ENCODE results near the gene ME3. TPM values are rescaled to one million over a fixed set of nuclear protein-coding genes. Genes with fewer than 3 reads are reported as not detected.

The ME3 gene
- total RNA-seq (2014; rRNA removed; shearing (Covaris generic)), result 0.18 TPM in 1 of 2 replicates, not detected in the other

DNA sequence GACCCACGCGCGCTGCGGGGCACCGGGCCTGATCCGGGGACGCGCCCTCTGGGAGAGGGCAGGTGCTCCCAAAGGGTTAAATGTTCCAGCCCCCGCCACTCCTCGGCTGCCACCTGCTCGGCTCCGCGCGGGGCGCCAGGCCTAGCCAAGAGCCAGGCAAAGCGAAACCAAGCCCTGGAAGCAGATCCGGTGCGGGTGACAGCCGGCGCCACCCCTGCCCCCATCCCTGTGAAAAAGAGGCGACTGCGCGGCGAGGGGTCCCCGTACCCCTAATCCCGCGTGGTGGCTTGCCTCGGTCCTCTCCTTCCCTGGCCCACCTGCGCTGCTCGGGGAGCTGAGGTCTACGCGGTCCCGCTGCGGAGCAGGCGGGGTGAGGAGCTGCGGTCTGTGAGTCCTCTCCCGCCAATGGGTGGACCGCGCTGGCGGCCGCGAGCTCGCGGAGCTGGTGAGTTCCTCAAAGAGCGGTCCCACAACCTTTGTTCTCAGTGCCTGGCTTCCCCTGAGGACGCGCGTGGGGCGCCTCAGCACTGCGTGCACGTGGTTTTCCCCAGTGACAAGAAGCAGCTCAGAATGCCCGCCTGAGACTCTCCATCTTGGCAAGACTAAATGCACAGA lies at the start of gene ME3:
ME3 (minus strand) TSS at position 610 of the 615 bp plus-strand sequence.
- no peak for DNase-seq (ENCODE audit: low spot score)

DNA sequence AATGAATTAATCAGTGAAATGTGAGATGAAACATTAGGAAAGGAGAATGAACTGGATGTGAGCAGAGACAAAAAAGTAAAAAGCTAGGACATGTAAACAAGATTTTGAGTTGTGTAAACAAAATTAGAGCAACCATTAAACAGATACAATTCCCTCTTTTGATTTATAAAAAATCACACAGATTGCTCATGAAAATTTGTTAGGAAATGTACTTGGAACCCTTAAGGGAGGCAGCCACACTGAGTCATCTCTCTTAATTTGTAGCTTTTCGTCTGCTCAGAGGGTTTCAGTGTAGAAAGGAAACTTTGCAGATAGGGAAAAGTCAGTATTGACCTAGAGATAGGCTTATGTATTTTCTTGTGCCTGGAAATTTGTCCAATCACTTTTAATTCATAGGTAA lies 49.6 kb upstream of the ME3 start:
- no peak for DNase-seq (ENCODE audit: low spot score)

DNA sequence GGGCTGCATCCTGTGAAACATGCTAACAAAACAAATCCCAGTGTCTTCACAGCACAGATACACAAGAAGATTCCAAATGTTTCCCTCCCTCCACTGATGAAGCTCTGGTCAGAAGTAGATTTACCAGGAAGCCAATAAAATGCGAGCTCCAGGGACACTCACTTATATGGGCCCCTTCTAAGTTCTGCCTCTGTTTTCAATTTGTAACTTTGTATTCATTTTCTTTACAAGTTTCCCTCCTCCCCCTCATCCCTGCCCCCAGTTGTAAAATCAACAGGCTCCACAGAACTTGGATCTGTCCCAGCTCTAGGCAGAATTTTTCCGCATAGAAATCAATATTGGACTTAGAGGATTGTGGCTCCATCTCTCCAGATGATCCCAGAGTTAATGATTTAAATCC lies 48.1 kb upstream of the ME3 start:
- no peak for DNase-seq (ENCODE audit: low spot score)

DNA sequence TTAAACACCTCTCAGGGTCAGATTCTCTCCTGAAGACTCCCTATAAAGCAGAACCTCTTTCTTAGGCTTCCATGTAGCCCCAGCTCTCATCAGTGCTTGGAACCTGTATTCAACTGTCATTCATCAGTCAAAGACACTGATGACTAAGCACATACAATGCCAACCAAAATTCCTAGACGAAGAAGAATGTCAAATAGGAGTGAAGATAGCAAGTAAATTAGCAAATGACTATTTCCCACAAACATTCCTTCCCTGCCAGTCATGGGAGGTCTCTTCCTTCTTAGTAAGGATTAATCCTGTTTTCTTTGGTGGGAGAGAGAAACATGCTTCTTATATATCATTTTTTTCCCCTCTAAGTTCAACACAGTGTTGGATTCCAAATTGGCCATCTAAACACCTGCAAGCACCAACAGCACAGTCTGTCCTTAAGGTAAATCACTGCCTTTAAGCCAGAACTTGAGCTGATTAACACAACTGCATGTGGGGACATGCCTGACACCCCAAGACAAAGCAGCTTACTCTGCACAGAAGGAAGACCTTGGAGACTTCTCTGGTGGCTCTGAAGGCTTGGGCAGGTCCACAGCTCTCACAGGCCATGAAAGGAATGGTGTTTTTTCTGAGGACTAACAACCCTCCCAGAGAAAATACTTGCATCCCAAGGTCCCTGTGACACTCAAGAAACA lies 47.5 kb upstream of the ME3 start:
- DNase-seq (ENCODE audit: low spot score), result no peak

DNA sequence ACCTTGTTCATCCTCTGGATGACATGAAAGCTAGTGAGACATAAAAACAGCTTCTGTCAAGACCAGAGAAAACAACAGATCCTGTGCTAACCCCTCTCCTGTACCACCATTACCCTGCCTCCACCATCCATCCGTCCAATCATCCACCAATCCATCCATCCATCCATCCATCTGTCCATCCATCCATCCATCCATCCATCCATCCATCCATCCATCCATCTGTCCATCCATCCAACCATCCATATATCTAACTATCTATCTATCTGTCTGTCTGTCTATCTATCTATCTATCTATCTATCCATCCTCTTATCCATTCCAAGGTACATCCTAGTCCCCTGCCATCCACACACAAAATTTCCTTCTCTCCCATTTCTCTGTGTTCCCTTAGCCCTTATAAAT lies 46.6 kb upstream of the ME3 start:
- no peak for DNase-seq (ENCODE audit: low spot score)

DNA sequence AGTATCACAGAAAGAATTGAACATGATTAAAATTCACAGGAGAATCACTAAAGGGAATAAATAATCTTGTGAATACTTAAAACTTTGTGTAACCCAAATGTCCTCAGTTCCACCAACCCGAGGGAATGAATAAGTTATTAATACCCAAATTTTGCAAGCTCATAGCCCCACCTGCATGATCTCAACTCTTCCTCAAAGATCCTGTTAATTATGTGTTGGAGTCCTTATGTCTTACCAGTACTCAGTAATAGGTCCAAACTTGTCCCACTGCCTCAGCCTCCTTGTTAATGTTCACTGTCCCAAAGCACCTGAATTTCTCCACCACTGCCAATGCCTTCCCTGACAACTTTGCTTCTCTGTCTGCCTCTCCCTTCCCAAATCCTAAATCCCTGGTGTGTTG lies 46.1 kb upstream of the ME3 start:
- no peak for DNase-seq (ENCODE audit: low spot score)

DNA sequence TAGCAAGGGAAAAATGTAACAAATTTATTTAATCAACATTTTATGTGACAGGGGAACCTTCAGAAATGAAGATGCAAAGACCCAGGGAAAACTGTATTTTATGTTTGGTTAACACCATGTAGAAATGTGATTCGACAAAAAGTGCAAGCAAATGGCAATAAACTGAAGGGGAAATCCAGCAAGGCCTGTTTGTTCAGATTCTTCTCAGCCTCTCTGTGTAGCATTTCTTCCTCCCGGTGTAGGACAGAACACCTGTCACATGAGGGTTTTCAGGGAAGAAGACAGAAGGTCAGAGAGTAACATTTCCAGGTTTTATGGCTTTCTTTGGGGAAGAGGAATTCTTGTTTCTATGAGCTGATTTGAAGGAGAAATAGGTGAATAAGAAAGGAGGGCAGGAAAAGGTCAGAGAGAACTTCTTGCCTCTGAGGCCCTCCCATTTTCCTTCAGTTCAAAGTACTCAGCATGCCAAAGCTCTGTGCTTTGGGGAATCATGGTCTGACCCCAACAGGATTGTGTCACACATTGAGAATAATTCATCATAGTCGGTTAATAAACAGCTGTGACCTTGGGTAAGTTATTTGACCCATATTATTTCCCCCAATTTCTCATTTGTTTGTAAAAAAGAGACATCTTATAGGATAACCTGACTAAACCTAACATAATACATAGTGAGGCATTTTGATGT lies 45.5 kb upstream of the ME3 start:
- no peak for DNase-seq (ENCODE audit: low spot score)

DNA sequence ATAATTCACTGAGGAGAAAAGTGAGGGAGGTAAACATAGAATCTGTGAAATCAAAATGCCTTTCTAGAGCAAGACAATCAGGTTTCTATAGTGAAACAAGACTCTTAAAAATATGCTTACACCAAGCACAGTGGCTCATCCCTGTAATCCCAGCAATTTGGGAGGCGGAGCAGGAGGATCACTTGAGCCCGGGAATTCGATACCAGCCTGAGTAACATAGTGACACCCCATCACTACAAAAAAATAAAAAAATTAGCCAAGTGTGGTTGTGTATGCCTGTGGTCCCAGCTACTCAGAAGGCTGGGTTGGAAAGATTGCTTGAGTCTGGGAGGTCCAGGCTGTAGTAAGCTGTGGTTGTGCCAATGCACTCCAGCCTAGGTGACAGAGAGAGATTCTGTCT lies 43.2 kb upstream of the ME3 start:
- DNase-seq (ENCODE audit: low spot score), result no peak

DNA sequence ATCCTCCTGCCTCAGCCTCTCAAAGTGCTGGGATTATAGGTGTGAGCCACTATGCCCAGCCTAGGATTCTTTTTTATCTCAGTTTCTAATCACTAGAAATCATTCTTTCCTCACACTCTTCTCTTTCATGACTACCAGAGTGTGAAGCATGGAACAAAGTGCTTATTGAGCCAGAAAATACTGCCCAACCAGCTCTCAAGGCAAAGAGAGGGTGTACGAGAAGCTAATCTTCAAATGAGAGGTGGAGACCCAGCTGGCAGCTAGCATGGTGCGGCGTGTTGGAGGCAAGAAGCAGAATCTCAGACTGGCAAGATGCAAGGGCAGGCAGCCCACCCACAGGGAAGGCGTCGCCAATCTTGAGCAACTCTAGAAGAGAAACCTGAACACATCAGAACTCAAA lies 41.1 kb upstream of the ME3 start:
- DNase-seq (ENCODE audit: low spot score), result no peak

DNA sequence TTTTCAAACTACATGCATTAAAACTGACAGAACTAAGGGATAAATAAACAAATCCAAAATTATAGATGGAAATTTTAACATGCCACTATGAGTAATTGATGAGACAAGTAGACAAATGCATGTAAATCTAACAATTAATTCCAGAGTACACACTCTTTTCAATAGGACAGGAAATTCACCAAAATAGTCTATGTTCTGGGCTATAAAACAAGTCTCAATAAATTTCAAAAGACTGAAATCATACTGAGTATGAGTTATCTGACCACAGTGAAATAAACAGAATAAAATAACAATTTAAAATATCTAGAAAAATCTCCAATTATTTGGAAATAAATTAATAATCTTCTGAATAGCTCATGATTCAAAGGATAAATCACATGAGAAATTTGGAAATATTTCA lies 38.5 kb upstream of the ME3 start:
- DNase-seq (ENCODE audit: low spot score), result no peak

DNA sequence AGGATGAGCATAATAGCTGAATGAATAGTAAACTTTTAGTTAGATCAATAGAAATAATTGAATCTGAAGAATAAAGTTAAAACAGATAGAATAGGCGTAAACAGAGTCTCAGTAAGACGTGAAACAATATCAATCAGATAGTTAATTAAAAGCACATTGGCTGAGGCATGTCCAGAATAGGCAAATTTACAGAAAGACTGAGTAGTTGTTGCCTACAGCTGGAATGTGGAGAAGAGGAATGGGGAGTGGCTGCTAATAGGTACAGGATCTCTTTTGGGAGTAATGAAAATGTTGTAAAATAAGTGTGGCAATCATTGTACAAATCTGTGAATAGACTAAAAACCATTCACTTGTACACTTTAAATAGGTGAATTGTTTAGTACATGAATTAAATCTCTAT lies 36.3 kb upstream of the ME3 start:
- no peak for DNase-seq (ENCODE audit: low spot score)

DNA sequence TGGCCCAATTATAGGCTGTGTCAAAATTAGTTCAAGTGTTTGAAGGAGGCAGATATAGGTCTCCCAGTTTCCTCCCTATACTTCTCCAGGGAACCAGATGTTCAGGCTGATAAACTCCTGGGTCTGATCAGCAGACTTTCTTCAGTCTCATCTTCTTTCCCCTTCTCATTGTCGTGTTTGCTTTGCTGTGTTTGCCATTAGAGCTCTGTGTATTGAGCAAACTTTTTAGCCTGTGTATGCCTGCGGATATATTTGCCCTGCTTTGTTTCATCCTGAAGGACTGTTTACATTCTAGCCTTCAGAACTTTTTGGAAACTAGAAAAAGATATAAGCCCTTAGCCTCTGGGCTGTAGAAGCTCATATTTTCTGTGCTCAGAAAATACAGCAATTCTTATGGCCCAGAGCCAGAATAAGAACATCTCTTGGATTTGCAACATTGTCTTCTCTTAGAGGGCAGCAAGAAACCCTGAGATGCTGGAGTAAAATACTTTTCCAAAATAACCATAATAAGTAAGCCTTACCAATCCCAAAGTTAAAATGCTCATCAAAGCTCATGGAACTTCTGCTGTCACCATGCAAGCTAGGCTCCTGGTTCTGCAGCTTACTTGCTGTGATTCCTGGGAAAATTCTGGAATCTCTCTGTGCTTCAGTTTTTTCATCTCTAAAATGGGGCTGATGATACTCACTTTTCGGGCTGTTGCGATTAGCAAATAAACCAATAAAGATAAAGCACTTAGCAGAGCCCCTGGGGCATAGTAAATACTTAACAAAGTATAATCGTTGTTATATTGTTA lies 34.1 kb upstream of the ME3 start:
- DNase-seq (ENCODE audit: low spot score), result no peak

DNA sequence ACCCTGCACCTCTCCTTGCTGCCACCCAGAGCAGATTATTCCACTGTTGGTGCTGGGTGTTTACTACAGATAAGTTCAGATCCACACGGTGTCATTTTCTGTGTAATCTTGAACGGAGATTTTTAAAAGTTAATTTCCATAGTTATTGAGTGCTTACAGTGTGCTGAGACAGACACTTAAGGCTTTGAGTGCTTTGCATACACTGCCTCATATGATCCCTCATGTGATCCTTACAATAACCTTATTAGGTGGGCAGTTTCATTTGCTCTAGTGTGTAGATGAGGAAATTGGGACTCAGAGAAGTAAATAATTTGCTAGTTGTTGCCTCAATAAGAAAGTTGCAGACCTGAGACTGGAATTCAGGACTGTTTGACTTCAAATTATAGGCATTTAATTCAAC lies 32.3 kb upstream of the ME3 start:
- no peak for DNase-seq (ENCODE audit: low spot score)

DNA sequence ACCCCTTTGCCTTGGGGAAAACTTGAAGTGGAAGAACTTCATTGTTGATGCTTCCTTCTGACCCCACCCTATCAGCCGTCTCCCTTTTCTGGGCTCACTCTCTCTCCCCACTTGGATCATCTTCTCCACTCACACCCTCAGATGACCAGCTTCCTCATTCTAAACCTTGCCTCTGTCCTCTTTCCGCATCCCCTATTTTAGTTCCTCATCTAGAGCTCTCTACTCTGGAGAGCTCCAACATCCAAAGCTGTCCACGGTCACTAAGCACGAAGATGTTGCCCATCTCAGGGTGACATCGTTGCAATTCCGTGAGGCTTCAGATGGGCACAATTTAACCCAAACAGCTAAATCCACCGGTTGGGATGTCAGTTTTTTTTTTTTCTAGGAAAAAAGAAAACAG lies 31.6 kb upstream of the ME3 start:
- no peak for DNase-seq (ENCODE audit: low spot score)

DNA sequence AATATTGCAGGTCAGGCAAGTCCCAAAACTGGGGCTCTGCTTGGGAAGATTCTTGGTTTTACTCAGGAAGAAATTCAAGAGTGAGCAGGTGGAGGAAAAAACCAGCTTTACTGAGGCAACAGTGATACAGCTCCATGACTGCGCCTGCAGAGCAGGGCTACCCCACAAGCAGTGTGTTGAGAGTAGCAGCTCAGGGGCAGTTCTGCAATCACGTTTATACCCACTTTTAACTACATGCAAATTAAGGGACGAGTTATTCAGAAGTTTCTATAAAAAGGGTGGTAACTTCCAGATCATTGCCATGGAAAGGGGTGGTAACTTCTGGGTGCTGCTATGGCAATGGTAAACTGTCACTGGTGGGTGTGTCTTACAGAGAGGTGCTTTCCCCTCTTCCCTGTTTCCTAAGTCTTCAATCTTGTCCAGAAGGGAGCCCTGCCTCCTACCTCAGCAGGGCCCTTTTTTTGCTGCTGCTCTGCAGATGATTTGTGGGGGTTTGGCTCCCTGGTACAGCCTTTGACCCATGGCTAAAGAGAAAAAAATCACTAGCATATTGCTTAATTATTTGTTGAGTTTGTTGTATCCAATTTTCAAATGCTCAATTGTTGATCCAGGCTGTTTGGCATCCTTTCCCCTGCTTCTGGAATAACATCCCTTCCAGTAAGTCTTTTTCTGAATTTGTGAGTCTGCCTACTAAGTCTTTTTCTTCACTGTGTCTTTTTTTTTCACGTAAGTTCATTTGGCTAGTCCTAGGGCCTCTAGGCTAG lies 30.0 kb upstream of the ME3 start:
- DNase-seq (ENCODE audit: low spot score), result no peak

DNA sequence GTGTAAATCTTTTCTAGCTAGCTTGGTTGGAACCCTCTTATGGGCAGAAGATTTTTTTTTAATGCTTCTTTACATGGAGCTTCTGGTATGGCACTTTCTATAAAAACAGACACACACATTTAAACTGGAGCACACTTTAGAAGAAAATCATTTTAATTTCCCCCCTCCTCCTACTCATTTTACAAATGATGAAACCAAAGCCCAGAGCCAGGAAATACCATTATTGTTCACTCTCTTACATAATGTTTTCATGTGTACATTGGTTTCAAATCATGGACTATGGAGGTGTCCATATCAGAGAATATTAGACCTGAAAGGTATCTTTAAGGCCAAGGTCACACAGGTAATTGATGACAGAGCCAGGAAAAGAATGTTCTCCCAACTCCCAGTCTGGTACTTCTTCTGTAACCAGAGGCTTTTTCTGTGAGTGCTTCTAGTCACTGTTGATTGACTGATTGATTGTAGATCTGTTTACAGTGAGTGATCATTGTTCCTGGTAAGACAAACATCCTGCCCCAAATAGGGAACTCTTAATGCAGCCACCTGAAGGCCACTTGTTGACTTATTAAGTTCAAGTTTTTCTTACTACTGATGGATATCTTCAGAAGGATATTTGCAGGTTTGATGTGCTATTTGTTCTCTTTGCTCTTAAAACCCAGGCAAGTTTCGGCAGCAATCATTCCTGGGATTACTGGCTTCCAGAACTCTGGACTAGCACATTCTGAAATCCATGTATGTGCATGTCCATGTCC lies 26.8 kb upstream of the ME3 start:
- DNase-seq (ENCODE audit: low spot score), result no peak

DNA sequence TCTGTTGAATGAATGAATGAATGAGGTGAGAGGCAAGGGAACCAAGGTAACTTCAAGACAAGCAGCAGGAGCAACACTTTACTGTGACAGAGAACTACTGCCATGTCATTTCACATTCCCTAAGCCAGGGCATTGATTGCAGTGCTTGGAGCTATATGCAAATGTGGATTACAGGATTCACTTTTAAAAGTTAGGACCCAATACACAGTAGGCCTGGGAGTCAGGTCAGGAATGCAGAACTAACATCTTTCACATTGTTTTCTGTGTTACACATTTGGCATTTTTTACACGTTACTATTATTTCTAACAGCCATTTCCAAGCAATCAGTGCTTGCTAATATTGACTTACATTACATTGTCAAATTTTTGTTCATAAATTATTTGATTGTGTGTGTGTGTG lies 26.2 kb upstream of the ME3 start:
- DNase-seq (ENCODE audit: low spot score), result no peak

DNA sequence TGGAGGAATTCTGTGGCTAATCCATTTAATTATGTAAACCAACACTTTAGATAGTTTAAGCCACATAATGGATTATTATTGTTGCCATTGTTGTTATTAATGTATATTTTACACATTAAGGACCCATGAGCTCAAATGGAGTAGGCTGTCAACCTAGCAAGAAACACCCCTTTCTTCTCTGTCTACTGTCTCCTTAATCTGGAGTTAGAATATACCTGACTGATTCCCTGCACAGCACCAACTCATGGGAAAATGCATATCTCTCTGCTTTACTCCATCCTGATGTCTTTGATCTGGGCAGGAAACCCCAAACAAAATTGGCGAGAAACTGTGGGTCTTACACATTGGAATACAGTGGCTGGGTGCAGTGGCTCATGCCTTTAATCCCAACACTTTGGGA lies 24.0 kb upstream of the ME3 start:
- no peak for DNase-seq (ENCODE audit: low spot score)

DNA sequence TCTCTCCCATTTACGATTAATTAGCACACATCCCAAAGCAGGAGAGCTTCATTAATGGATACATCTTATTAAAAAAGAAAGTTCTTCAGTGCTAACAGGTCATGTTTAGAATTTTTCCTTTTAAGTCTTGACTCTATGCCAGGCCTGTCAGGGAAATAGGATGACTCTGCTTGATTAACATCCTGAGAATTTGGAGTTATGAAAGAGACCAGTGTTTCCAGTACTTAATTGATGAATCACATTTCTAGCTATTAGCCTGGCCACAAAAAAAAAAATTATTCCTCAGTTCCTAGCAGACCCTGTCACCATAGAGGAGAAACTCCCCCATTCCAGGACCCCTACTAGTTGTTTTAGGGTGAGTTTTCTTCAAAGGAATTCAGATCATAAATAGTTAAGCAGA lies 23.6 kb upstream of the ME3 start:
- DNase-seq (ENCODE audit: low spot score), result peak; percentile 67

DNA sequence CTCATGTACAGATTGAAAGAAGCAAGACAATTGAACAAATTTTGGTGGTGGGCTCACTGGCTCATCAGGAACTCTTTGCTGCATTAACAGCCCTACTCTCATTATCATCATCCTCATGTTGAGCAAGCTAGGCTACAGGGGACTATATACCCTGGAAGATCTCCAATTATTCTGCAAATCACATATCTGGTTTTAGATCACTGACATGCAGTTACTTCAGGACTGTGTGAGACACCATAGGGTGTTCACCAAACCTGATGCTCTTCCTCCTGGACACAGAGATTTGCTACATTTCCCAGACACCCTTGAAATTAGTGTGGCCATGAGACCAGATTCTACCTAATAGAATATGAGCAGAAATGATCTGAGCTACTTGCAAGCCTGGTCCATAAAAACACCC lies 23.0 kb upstream of the ME3 start:
- DNase-seq (ENCODE audit: low spot score), result no peak

DNA sequence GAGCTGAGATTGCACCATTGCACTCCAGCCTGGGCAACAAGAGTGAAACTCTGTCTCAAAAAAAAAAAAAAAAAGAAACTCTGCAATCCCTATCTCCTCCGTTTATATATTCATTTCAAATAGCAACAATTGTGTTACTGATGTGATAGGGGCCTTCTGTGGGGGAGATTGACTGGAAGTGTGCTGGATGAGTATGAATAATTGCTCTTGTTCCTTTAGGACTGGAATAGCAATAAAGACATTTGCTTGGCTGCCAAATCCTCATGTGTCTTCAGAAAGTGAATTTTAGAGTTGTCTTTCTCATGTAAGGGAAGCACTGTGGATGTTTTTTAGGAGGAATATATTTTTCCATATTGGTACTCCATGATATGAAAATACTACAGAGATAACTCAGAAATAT lies 21.1 kb upstream of the ME3 start:
- no peak for DNase-seq (ENCODE audit: low spot score)

All from H4 (cell line).